Osteoblast (primary cell): ENCODE measurements around the gene SPRY2. TPM values are rescaled to one million over a fixed set of nuclear protein-coding genes. Genes with fewer than 3 reads are reported as not detected.

Experiments
- DNase-seq: peaks from one replicate; pipeline ENCODE4 v3.0.0; 2011; ENCODE audit warnings: low spot score, mixed read lengths; ENCODE audit not compliant: insufficient read length; ENCODE audit errors: missing footprints
- H2AFZ ChIP-seq: 2 replicates; pipeline ENCODE4 v1.6.0; 2011; ENCODE audit warnings: mild to moderate bottlenecking, low read length
- H3K27ac ChIP-seq: 2 replicates; pipeline ENCODE4 v1.5.1; 2011; ENCODE audit warnings: mild to moderate bottlenecking, low read depth, low read length, moderate library complexity
- H3K27me3 ChIP-seq: 2 replicates; pipeline ENCODE4 v1.6.0; 2012; ENCODE audit warnings: mild to moderate bottlenecking, control low read depth, inconsistent platforms, low read length, moderate library complexity; ENCODE audit not compliant: insufficient read depth
- H3K36me3 ChIP-seq: 2 replicates; pipeline ENCODE4 v1.5.1; 2011; ENCODE audit warnings: mild to moderate bottlenecking, low read length, control low read depth, moderate library complexity; ENCODE audit not compliant: insufficient read depth
- H3K4me1 ChIP-seq: 2 replicates; pipeline ENCODE4 v1.5.1; 2011; ENCODE audit warnings: mild to moderate bottlenecking, low read length, control low read depth, moderate library complexity; ENCODE audit not compliant: insufficient read depth
- H3K4me2 ChIP-seq: 2 replicates; pipeline ENCODE4 v1.6.0; 2011; ENCODE audit warnings: mild to moderate bottlenecking, low read length; ENCODE audit not compliant: insufficient read depth
- H3K4me3 ChIP-seq: fragments of 200-600 bp; sonication (generic); 3 replicates; pipeline ENCODE4 v1.5.1; 2012; ENCODE audit warnings: mild to moderate bottlenecking, low read length, inconsistent platforms; ENCODE audit not compliant: insufficient read depth
- H3K79me2 ChIP-seq: 2 replicates; pipeline ENCODE4 v1.6.0; 2012; ENCODE audit warnings: mild to moderate bottlenecking, low read length, control low read depth, inconsistent platforms; ENCODE audit not compliant: insufficient read depth
- H3K9me3 ChIP-seq: 2 replicates; pipeline ENCODE4 v1.5.1; 2011; ENCODE audit warnings: low read depth, low read length, control low read depth
- H4K20me1 ChIP-seq: 2 replicates; pipeline ENCODE4 v1.6.0; 2012; ENCODE audit warnings: mild to moderate bottlenecking, low read length, control low read depth; ENCODE audit not compliant: insufficient read depth
- total RNA-seq: library from RNA; depleted of rRNA; stranded (reverse); fragments of >200 nt; gene quantifications from 2 replicates; pipeline ENCODE4 v1.2.3, GENCODE V29; 2012
- TF ChIP-seq, protein P1 (sequence below): IDR thresholded peaks from 2 replicates; pipeline ENCODE4 v1.5.1; 2011; ENCODE audit warnings: mild to moderate bottlenecking, low read depth, low read length, moderate library complexity; ENCODE audit errors: extremely low read depth

SPRY2 gene
- total RNA-seq, 1 donor, result 6.5 TPM

DNA sequence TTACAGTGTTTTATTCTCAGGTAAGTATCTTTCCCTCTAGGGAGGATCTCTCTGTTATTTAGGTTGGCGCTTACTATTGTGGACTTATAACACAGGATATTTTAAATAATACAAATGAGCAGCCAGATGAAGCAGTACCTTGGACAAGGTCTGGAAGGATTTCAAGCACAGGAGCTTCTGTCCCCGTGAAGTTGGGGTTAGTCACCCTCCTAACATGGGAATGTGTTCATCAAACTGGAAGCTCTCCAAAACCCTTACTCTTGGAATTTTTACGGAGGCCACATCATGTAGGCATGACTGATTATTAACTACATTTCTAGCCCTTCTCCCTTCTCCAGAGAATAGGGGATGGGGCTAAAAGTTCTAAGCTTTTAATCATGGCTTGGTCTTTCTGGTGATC is 38.3 kb upstream of the SPRY2 start:
- no peaks in the 10 kb centered on the region for H3K36me3 ChIP-seq
- no peaks in the 10 kb centered on the region for H3K9me3 ChIP-seq
- no peak overlapping the region for H3K4me3 ChIP-seq
- no peaks in the 10 kb centered on the region for H3K4me1 ChIP-seq
- no peaks in the 10 kb centered on the region for H4K20me1 ChIP-seq
- no peak for DNase-seq
- TF ChIP-seq, protein P1, sequence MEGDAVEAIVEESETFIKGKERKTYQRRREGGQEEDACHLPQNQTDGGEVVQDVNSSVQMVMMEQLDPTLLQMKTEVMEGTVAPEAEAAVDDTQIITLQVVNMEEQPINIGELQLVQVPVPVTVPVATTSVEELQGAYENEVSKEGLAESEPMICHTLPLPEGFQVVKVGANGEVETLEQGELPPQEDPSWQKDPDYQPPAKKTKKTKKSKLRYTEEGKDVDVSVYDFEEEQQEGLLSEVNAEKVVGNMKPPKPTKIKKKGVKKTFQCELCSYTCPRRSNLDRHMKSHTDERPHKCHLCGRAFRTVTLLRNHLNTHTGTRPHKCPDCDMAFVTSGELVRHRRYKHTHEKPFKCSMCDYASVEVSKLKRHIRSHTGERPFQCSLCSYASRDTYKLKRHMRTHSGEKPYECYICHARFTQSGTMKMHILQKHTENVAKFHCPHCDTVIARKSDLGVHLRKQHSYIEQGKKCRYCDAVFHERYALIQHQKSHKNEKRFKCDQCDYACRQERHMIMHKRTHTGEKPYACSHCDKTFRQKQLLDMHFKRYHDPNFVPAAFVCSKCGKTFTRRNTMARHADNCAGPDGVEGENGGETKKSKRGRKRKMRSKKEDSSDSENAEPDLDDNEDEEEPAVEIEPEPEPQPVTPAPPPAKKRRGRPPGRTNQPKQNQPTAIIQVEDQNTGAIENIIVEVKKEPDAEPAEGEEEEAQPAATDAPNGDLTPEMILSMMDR, result no peak
- H2AFZ ChIP-seq, result no peak overlapping the region
- H3K27me3 ChIP-seq, result no peaks in the 10 kb centered on the region
- no peak overlapping the region for H3K4me2 ChIP-seq
- no peak overlapping the region for H3K27ac ChIP-seq
- H3K79me2 ChIP-seq, result no peaks in the 10 kb centered on the region

GRCh38 chr13:80376554-80376953 is 35.6 kb upstream of the SPRY2 start:
- Histone ChIP-seq H3K9me3 (no peaks in the 10 kb centered on the region), H3K36me3 (no peaks in the 10 kb centered on the region), H4K20me1 (no peaks in the 10 kb centered on the region), H3K27me3 (no peaks in the 10 kb centered on the region), H3K4me1 (no peaks in the 10 kb centered on the region), H3K4me2 (no peak overlapping the region), H2AFZ (no peak overlapping the region), H3K4me3 (no peak overlapping the region), H3K27ac (no peak overlapping the region), H3K79me2 (no peaks in the 10 kb centered on the region)
- DNase-seq, result no peak
- TF ChIP-seq, protein P1, result no peak

DNA sequence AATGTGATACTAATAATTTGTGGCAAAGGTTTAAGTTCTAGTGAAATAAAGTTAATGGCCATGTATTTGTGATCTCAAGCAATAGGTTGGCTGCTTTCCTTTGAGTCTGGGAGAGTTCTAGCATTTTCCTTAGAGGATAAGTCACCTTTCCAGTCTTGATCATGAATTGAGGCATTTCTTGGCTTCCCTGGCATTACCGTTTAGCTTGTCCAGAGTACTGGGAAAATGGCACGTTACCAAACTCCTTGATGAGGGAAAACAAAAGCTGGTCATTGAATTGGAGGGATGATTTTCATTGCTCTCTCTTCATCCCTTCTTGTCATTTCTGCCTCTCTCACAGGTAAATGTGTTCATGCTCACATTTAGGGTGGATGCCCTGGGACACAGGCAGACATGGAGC is 34.0 kb upstream of the SPRY2 start:
- no peaks in the 10 kb centered on the region for H3K79me2 ChIP-seq
- TF ChIP-seq, protein P1, result no peak

GRCh38 chr13:80374444-80374843 is 33.5 kb upstream of the SPRY2 start:
- Histone ChIP-seq H4K20me1 (no peaks in the 10 kb centered on the region), H3K4me3 (no peak overlapping the region), H3K4me1 (no peaks in the 10 kb centered on the region), H2AFZ (no peak overlapping the region), H3K79me2 (no peaks in the 10 kb centered on the region), H3K36me3 (no peaks in the 10 kb centered on the region), H3K9me3 (no peaks in the 10 kb centered on the region), H3K27ac (no peak overlapping the region), H3K27me3 (no peaks in the 10 kb centered on the region), H3K4me2 (no peak overlapping the region)
- no peak for DNase-seq
- TF ChIP-seq, protein P1, result no peak

More for the DNA sequence above, 34.0 kb upstream of the SPRY2 start:
- Histone ChIP-seq H3K4me1 (no peaks in the 10 kb centered on the region), H3K4me2 (no peak overlapping the region), H4K20me1 (no peaks in the 10 kb centered on the region), H3K27me3 (no peaks in the 10 kb centered on the region), H3K27ac (no peak overlapping the region), H3K4me3 (no peak overlapping the region), H2AFZ (no peak overlapping the region), H3K36me3 (no peaks in the 10 kb centered on the region), H3K9me3 (no peaks in the 10 kb centered on the region)
- no peak for DNase-seq
